Endodermal cell (in vitro differentiated cells): ENCODE measurements around the gene PRKCZ. TPM values are rescaled to one million over a fixed set of nuclear protein-coding genes. Genes with fewer than 3 reads are reported as not detected.
A peak's percentile ranks its signal among the peaks of the same experiment; 100 is the strongest.

Experiments used
- DNase-seq: peaks from one replicate; pipeline ENCODE4 v3.0.0-alpha.2; 2017
- H3K27ac ChIP-seq: 2 replicates; pipeline ENCODE4 v1.5.1; 2013; ENCODE audit warnings: mild to moderate bottlenecking, low read depth, low read length, moderate library complexity
- H3K27me3 ChIP-seq: 2 replicates; pipeline ENCODE4 v1.6.1; 2013; ENCODE audit warnings: mild to moderate bottlenecking, low read length, moderate library complexity; ENCODE audit not compliant: insufficient read depth, control insufficient read depth, poor library complexity, severe bottlenecking
- H3K36me3 ChIP-seq: 2 replicates; pipeline ENCODE4 v1.7.0; 2013; ENCODE audit warnings: mild to moderate bottlenecking, low read length, moderate library complexity; ENCODE audit not compliant: control insufficient read depth, insufficient read depth
- H3K4me1 ChIP-seq: one replicate; pipeline ENCODE4 v1.7.0; 2013; ENCODE audit warnings: low read length; ENCODE audit not compliant: control insufficient read depth, insufficient read depth
- H3K4me3 ChIP-seq: 2 replicates; pipeline ENCODE4 v1.5.1; 2013; ENCODE audit warnings: mild to moderate bottlenecking, low read length, moderate library complexity
- H3K9ac ChIP-seq: 2 replicates; pipeline ENCODE4 v1.6.1; 2013; ENCODE audit warnings: mild to moderate bottlenecking, low read length, moderate library complexity; ENCODE audit not compliant: poor library complexity, severe bottlenecking; ENCODE audit errors: extremely low read depth
- H3K9me3 ChIP-seq: 2 replicates; pipeline ENCODE4 v1.6.1; 2013; ENCODE audit warnings: mild to moderate bottlenecking, low read length, moderate library complexity; ENCODE audit not compliant: control insufficient read depth
- H3K27ac Mint-ChIP-seq: 2 replicates; pipeline ENCODE4 v1.8.0; 2020; ENCODE audit warnings: mixed read lengths
- H3K27me3 Mint-ChIP-seq: 2 replicates; pipeline ENCODE4 v1.8.0; 2021; ENCODE audit warnings: mild to moderate bottlenecking, mixed read lengths; ENCODE audit not compliant: insufficient read depth
- H3K36me3 Mint-ChIP-seq: 2 replicates; pipeline ENCODE4 v1.8.0; 2020; ENCODE audit warnings: low read depth, mixed read lengths
- H3K4me1 Mint-ChIP-seq: 2 replicates; pipeline ENCODE4 v1.8.0; 2020; ENCODE audit warnings: mixed read lengths
- H3K4me3 Mint-ChIP-seq: 2 replicates; pipeline ENCODE4 v1.8.0; 2020; ENCODE audit warnings: mild to moderate bottlenecking, moderate library complexity, mixed read lengths
- H3K9me3 Mint-ChIP-seq: 2 replicates; pipeline ENCODE4 v1.8.0; 2020; ENCODE audit warnings: mild to moderate bottlenecking, mixed read lengths
- CTCF ChIP-seq: fragments of 200-600 bp; sonication (generic); conservative IDR thresholded peaks from 2 replicates; pipeline ENCODE4 v1.5.0; 2021; ENCODE audit warnings: antibody characterized with exemption, mild to moderate bottlenecking
- WGBS, 2 experiments: methylation state at CpG; one replicate each; pipeline versions ENCODE4 v1.1.5 to v1.1.7; 2013; ENCODE audit warnings: missing lambda C conversion rate in 2 of 2, mixed read lengths in 1 of 2; ENCODE audit not compliant: insufficient coverage in 1 of 2, insufficient read length in 1 of 2; 5-methylcytosine and 5-hydroxymethylcytosine counted together
- total RNA-seq, 2 donors: library from RNA; stranded (reverse); fragmentation: NEBNext Ultra II Directional in 1 of 2; extraction: Animal tissue kit (Norgen Biotek cat#: 25700) in 1 of 2; gene quantifications; 2 replicates in 1 of 2; 3 replicates in 1 of 2; pipeline ENCODE4 v1.2.1, GENCODE V29; 2021

PRKCZ gene
- total RNA-seq, 2 donors from 2014 or later = 49.9 to 68.5 TPM

- no peaks in the 10 kb centered on the region for H3K4me1 Mint-ChIP-seq
- H3K36me3 Mint-ChIP-seq = no peaks in the 10 kb centered on the region
- no peak overlapping the region for H3K4me3 Mint-ChIP-seq
- H3K9me3 Mint-ChIP-seq = peaks cover 2% of the 10 kb centered on the region
- Histone ChIP-seq H3K27ac (no peak overlapping the region), H3K4me1 (no peaks in the 10 kb centered on the region), H3K4me3 (no peak overlapping the region), H3K9ac (no peak overlapping the region), H3K27me3 (peaks cover 6% of the 10 kb centered on the region), H3K36me3 (no peaks in the 10 kb centered on the region), H3K9me3 (no peaks in the 10 kb centered on the region)
- no peak for TF ChIP-seq CTCF
- DNase-seq = no peak
- H3K27ac Mint-ChIP-seq = no peak overlapping the region
- peaks cover 2% of the 10 kb centered on the region for H3K27me3 Mint-ChIP-seq
- 86 to 93% methylated on average over 5 to 9 of the region's 9 CpGs for whole genome bisulfite sequencing, 2 experiments
These were observed 49.4 kb upstream of the PRKCZ start for GRCh38 chr1:2000850-2001249.

DNA sequence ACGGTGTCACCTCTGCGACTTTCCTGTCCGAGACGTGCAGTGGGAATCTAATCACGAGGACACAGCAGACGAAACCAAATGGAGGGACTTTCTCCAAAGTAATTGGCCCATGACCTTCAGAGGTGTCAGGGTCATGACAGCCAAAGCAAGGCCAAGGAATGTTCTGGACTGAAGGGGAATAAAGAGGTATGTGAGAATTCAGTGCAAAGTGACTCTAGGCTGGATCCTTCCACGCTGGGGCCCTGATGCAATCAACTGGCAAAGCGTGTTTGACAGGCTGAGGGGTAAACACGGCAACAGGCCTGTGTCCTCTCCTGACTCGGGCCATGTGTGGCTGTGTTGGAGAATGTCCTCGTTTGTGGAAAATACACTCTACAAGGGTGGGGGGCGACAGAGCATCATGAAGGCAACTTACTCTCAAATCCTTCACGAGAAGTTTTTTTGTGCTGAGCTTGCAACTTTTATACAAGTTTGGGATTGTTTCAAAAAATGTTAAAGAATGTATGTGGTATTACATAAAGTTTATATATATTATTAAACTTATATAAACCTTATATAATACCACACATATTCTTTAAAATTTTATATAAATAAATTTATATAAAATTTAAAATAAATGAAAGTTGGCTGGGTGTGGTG lies 48.3 kb upstream of the PRKCZ start:
- Histone ChIP-seq H3K9ac (no peak overlapping the region), H3K27ac (no peak overlapping the region), H3K27me3 (peaks cover 6% of the 10 kb centered on the region), H3K4me3 (no peak overlapping the region), H3K4me1 (no peaks in the 10 kb centered on the region), H3K9me3 (no peaks in the 10 kb centered on the region), H3K36me3 (no peaks in the 10 kb centered on the region)
- peaks cover 2% of the 10 kb centered on the region for H3K27me3 Mint-ChIP-seq
- 92 to 97% methylated on average over 11 to 13 of the region's 13 CpGs for WGBS, 2 experiments
- H3K4me3 Mint-ChIP-seq = no peak overlapping the region
- no peak for DNase-seq
- no peaks in the 10 kb centered on the region for H3K36me3 Mint-ChIP-seq
- H3K4me1 Mint-ChIP-seq = no peaks in the 10 kb centered on the region
- no peak for TF ChIP-seq CTCF
- no peak overlapping the region for H3K27ac Mint-ChIP-seq
- peaks cover 2% of the 10 kb centered on the region for H3K9me3 Mint-ChIP-seq

DNA sequence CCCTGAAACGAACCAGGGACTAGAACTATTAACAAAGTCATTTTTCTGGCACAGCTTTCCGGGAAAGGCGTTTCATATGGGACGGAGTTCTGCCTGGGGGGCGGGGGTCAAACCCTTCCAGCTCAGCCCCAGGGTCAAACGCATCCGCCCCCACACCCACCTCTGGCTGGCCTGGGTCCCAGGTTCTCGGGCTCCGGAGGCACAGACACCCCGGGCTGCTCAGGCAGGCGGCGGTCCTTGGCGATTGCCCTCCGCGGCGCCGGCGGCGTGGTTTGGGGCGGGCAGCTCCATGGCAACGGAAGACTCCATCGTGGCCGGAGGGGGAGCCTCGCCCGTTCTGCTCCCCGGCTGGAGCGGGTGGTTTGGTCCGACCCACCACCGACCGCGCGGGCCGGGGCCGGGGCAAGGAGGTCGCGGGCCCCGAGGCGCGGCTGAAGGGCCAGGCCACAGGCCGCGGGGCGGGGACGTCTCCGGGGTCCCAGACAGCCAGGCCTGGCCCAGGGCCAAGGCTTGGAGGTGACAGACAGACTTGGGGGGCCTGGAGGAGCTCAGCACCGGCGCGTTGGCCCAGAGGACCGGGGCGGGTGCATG lies 46.6 kb upstream of the PRKCZ start, which contains the start of gene CFAP74:
CFAP74 (minus strand) TSS at position 246 of the 591 bp plus-strand sequence. CDS start 12,830 bp downstream, outside the sequence.
- peak within 1 kb of the TSS; percentile 43 for H3K4me3 Mint-ChIP-seq
- Histone ChIP-seq H3K4me1 (no peaks in the 10 kb centered on the region), H3K27ac (no peak within 1 kb of the TSS), H3K27me3 (peaks cover 6% of the 10 kb centered on the region), H3K36me3 (no peaks in the 10 kb centered on the region), H3K9ac (peak within 1 kb of the TSS; percentile 11), H3K9me3 (no peaks in the 10 kb centered on the region), H3K4me3 (peak within 1 kb of the TSS; percentile 72)
- WGBS, 2 experiments = 11 to 13% methylated on average over 21 to 49 of the region's 49 CpGs
- H3K36me3 Mint-ChIP-seq = no peaks in the 10 kb centered on the region
- no peak within 1 kb of the TSS for H3K27ac Mint-ChIP-seq
- peaks cover 2% of the 10 kb centered on the region for H3K27me3 Mint-ChIP-seq
- H3K9me3 Mint-ChIP-seq = no peaks in the 10 kb centered on the region
- DNase-seq = peak; percentile 95
- H3K4me1 Mint-ChIP-seq = no peaks in the 10 kb centered on the region
- no peak for TF ChIP-seq CTCF
